HepG2 (cell line): ENCODE results near the gene GPT2. TPM values are rescaled to one million over a fixed set of nuclear protein-coding genes. Genes with fewer than 3 reads are reported as not detected.

ENCODE experiments used
- DR1 ChIP-seq: sonication (generic); formaldehyde crosslinking; IDR thresholded peaks from 2 replicates; pipeline ENCODE4 v1.8.0; 2021; ENCODE audit warnings: mild to moderate bottlenecking, missing genetic modification reagents, inconsistent platforms
- ETV6 ChIP-seq: sonication (generic); formaldehyde crosslinking; conservative IDR thresholded peaks from 2 replicates; pipeline ENCODE4 v1.4.0; 2020; ENCODE audit warnings: missing genetic modification reagents
- GATA4 ChIP-seq: sonication (generic); IDR thresholded peaks from 2 replicates; pipeline ENCODE4 v1.6.1; 2016; ENCODE audit warnings: antibody characterized with exemption, low read depth, borderline replicate concordance
- GTF3A ChIP-seq: sonication (generic); formaldehyde crosslinking; conservative IDR thresholded peaks from 2 replicates; pipeline ENCODE4 v1.4.0; 2020; ENCODE audit warnings: mild to moderate bottlenecking, missing genetic modification reagents
- KDM2A ChIP-seq: sonication (generic); formaldehyde crosslinking; IDR thresholded peaks from 2 replicates; pipeline ENCODE4 v1.4.0; 2020; ENCODE audit warnings: low read depth, missing genetic modification reagents, borderline replicate concordance
- NCOA1 ChIP-seq: sonication (generic); formaldehyde crosslinking; IDR thresholded peaks from 2 replicates; pipeline ENCODE4 v1.9.0; 2021; ENCODE audit warnings: missing genetic modification reagents
- POGZ ChIP-seq: sonication (generic); formaldehyde crosslinking; IDR thresholded peaks from 2 replicates; pipeline ENCODE4 v1.4.0; 2020; ENCODE audit warnings: mild to moderate bottlenecking, missing genetic modification reagents
- POLR2G ChIP-seq: fragments of 200-400 bp; formaldehyde crosslinking; IDR thresholded peaks from 2 replicates; pipeline ENCODE4 v1.6.1; 2018; ENCODE audit warnings: mild to moderate bottlenecking, low read depth, low read length, moderate library complexity
- PPARG ChIP-seq: conservative IDR thresholded peaks from 2 replicates; pipeline ENCODE4 v1.6.1; 2016; ENCODE audit warnings: missing biosample characterization, missing genetic modification reagents
- RBM22 ChIP-seq: fragments of 200-400 bp; formaldehyde crosslinking; optimal IDR thresholded peaks from 2 replicates; pipeline ENCODE3; 2017; ENCODE audit warnings: mild to moderate bottlenecking, low read length, moderate library complexity
- REPIN1 ChIP-seq: sonication (generic); formaldehyde crosslinking; IDR thresholded peaks from 2 replicates; pipeline ENCODE4 v1.8.0; 2022; ENCODE audit warnings: missing genetic modification reagents, low read depth, mild to moderate bottlenecking, borderline replicate concordance
- SMAD1 ChIP-seq: sonication (generic); formaldehyde crosslinking; IDR thresholded peaks from 2 replicates; pipeline ENCODE4 v1.4.0; 2020; ENCODE audit warnings: missing genetic modification reagents, low read depth, mild to moderate bottlenecking, borderline replicate concordance
- TOPORS ChIP-seq: sonication (generic); formaldehyde crosslinking; IDR thresholded peaks from 2 replicates; pipeline ENCODE4 v1.8.0; 2023; ENCODE audit warnings: mild to moderate bottlenecking, missing genetic modification reagents
- ZFP1 ChIP-seq: IDR thresholded peaks from 2 replicates; pipeline ENCODE4 v1.6.1; 2016
- ZIK1 ChIP-seq: sonication (generic); formaldehyde crosslinking; IDR thresholded peaks from 2 replicates; pipeline ENCODE4 v1.5.0; 2020; ENCODE audit warnings: mild to moderate bottlenecking, low read depth, missing genetic modification reagents, borderline replicate concordance
- ZMYM2 ChIP-seq: sonication (generic); formaldehyde crosslinking; IDR thresholded peaks from 2 replicates; pipeline ENCODE4 v1.8.0; 2022; ENCODE audit warnings: mild to moderate bottlenecking, missing genetic modification reagents
- ZNF24 ChIP-seq: fragments of 450-650 bp; IDR thresholded peaks from 2 replicates; pipeline ENCODE4 v1.6.1; 2017; ENCODE audit warnings: antibody characterized with exemption, mild to moderate bottlenecking
- ZNF33B ChIP-seq: sonication (generic); formaldehyde crosslinking; IDR thresholded peaks from 2 replicates; pipeline ENCODE4 v1.5.1; 2020; ENCODE audit warnings: mild to moderate bottlenecking, missing genetic modification reagents
- ZNF431 ChIP-seq: sonication (generic); formaldehyde crosslinking; IDR thresholded peaks from 2 replicates; pipeline ENCODE4 v1.9.0; 2022; ENCODE audit warnings: missing genetic modification reagents, low read depth, mild to moderate bottlenecking, borderline replicate concordance
- ZNF501 ChIP-seq: sonication (generic); formaldehyde crosslinking; IDR thresholded peaks from 2 replicates; pipeline ENCODE4 v1.5.1; 2020; ENCODE audit warnings: mild to moderate bottlenecking, moderate library complexity, missing genetic modification reagents
- ZNF660 ChIP-seq: sonication (generic); formaldehyde crosslinking; IDR thresholded peaks from 2 replicates; pipeline ENCODE4 v1.5.1; 2020; ENCODE audit warnings: mild to moderate bottlenecking, low read depth, missing genetic modification reagents, borderline replicate concordance
- ZNF703 ChIP-seq: sonication (generic); formaldehyde crosslinking; IDR thresholded peaks from 2 replicates; pipeline ENCODE4 v1.5.1; 2020; ENCODE audit warnings: missing genetic modification reagents, mild to moderate bottlenecking, moderate library complexity, borderline replicate concordance
- ZNF891 ChIP-seq: sonication (generic); formaldehyde crosslinking; IDR thresholded peaks from 2 replicates; pipeline ENCODE4 v1.5.0; 2020; ENCODE audit warnings: mild to moderate bottlenecking, missing genetic modification reagents
- polyA plus RNA-seq, 8 experiments: library from polyadenylated mRNA; depleted of rRNA in 3 of 8; stranded (reverse) in 7 of 8; unstranded in 1 of 8; fragments of >200 nt; fragmentation: Illumina TruSeq in 4 of 8; extraction: Trizol in 4 of 8; gene quantifications; 2 replicates each; pipeline versions ENCODE4 v1.2.1 to v1.2.3, GENCODE V29; 2011 to 2016; ENCODE audit warnings: low read depth in 4 of 8, missing spikeins in 1 of 8, mixed read lengths in 1 of 8; ENCODE audit not compliant: insufficient read depth in 1 of 8
- total RNA-seq, 5 experiments: library from RNA; depleted of rRNA; stranded (reverse); fragments of >200 nt; fragmentation: Illumina TruSeq; extraction: Trizol; gene quantifications; 2 replicates each; pipeline ENCODE4 v1.2.3, GENCODE V29; 2016; ENCODE audit warnings: low read depth in 1 of 5
- TF ChIP-seq, protein P1 (sequence below): IDR thresholded peaks from 2 replicates; pipeline ENCODE4 v1.6.1; 2016
- TF ChIP-seq, protein P2 (sequence below): sonication (generic); formaldehyde crosslinking; conservative IDR thresholded peaks from 2 replicates; pipeline ENCODE4 v1.4.0; 2020; ENCODE audit warnings: mild to moderate bottlenecking, missing genetic modification reagents, moderate library complexity

Gene GPT2
- total and polyA plus RNA-seq, 2 of the 13 experiments (the other 11 are each of a cell fraction or from before 2014, with no cell fraction given) = 138 to 267 TPM

DNA sequence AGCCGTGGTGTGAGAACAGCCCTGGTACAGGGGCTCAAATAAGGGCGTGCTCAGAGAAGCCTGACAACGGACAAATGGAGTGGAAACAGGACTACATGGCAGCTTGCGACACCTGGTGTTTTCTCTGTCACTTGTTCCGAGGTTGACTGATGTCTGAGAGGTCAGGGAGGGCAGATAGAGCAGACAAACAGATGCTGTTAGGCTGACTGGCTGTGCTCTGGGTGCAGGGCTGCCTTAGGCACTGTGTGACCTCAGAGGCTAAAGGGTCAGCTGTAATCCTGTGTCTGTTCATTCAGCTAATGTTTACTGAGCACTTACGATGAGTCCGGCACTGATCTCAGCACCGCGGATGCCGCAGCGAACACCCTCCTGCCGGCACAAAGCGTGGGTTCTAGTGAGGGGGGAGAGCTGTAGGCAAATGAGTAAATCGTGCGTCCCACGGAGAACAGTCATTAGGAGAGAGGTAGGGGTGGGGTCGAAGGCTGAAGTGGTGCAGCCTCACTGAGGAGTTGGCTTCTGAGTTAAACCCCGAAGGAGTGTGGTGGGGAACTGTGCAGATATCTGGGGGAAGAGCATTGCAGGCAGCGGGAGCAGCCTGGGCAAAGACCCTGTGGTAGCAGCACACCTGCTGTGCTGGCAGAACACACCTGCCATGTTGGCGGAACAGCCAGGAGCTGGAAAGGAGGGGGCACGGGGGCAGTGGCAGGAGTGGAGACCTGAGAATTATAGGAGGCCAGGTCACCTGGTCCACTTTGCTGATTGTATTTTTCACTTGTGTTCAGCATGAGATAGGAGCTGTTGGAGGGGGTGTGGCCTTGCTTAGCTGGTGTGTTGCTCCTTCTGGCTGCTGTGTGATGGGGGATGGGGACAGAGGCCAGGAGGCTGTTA lies 35.0 kb downstream of the GPT2 start (continued):
- TF ChIP-seq POLR2G (peak; percentile 58), RBM22 (peak; percentile 98), GTF3A (0 out of 2 replicates have a peak, but pooled peaks have one; percentile 64), ZNF501 (peak; percentile 74), ZNF703 (0 out of 2 replicates have a peak, but pooled peaks have one; percentile 74), ZNF891 (CRISPR knock-in tag) (peak; percentile 70), ZNF24 (no peak), POGZ (CRISPR knock-in tag) (peak; percentile 89), DR1 (CRISPR knock-in tag) (no peak), ETV6 (peak; percentile 53; the same call in 1 of the 2 replicates), ZFP1 (CRISPR knock-in tag) (peak; percentile 62; the same call in 1 of the 2 replicates), GATA4 (0 out of 2 replicates have a peak, but pooled peaks have one; percentile 67), ZMYM2 (CRISPR knock-in tag) (no peak), REPIN1 (CRISPR knock-in tag) (peak; percentile 90), KDM2A (CRISPR knock-in tag) (peak; percentile 66; the same call in 1 of the 2 replicates), SMAD1 (peak; percentile 90), ZNF431 (CRISPR knock-in tag) (peak; percentile 92; the same call in 1 of the 2 replicates), TOPORS (CRISPR knock-in tag) (no peak; the same call in 1 of the 2 replicates), ZNF660 (CRISPR knock-in tag) (no peak), PPARG (peak; percentile 86), ZIK1 (peak; percentile 96), NCOA1 (CRISPR knock-in tag) (no peak), ZNF33B (no peak)
- TF ChIP-seq, protein P1, sequence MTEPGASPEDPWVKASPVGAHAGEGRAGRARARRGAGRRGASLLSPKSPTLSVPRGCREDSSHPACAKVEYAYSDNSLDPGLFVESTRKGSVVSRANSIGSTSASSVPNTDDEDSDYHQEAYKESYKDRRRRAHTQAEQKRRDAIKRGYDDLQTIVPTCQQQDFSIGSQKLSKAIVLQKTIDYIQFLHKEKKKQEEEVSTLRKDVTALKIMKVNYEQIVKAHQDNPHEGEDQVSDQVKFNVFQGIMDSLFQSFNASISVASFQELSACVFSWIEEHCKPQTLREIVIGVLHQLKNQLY (CRISPR knock-in tag) = peak; percentile 64; the same call in 1 of the 2 replicates
- TF ChIP-seq, protein P2, sequence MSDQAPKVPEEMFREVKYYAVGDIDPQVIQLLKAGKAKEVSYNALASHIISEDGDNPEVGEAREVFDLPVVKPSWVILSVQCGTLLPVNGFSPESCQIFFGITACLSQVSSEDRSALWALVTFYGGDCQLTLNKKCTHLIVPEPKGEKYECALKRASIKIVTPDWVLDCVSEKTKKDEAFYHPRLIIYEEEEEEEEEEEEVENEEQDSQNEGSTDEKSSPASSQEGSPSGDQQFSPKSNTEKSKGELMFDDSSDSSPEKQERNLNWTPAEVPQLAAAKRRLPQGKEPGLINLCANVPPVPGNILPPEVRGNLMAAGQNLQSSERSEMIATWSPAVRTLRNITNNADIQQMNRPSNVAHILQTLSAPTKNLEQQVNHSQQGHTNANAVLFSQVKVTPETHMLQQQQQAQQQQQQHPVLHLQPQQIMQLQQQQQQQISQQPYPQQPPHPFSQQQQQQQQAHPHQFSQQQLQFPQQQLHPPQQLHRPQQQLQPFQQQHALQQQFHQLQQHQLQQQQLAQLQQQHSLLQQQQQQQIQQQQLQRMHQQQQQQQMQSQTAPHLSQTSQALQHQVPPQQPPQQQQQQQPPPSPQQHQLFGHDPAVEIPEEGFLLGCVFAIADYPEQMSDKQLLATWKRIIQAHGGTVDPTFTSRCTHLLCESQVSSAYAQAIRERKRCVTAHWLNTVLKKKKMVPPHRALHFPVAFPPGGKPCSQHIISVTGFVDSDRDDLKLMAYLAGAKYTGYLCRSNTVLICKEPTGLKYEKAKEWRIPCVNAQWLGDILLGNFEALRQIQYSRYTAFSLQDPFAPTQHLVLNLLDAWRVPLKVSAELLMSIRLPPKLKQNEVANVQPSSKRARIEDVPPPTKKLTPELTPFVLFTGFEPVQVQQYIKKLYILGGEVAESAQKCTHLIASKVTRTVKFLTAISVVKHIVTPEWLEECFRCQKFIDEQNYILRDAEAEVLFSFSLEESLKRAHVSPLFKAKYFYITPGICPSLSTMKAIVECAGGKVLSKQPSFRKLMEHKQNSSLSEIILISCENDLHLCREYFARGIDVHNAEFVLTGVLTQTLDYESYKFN (CRISPR knock-in tag) = peak; percentile 82
